SK-N-SH (cell line): ENCODE results near the gene ARHGAP26.

ENCODE experiments used
- CHD2 ChIP-seq: fragments of 150-350 bp; IDR thresholded peaks from 2 replicates; pipeline ENCODE4 v1.6.1; 2018; ENCODE audit warnings: low read length; ENCODE audit not compliant: partially characterized antibody
- CTCF ChIP-seq: fragments of 200-600 bp; sonication (generic); IDR thresholded peaks from 2 replicates; pipeline ENCODE4 v1.6.1; 2017; ENCODE audit warnings: antibody characterized with exemption, mild to moderate bottlenecking, moderate library complexity
- EP300 ChIP-seq, 2 experiments: IDR thresholded peaks; 2 replicates each; pipeline versions ENCODE4 v1.4.0 to v1.6.1; 2012; ENCODE audit warnings: borderline replicate concordance in 1 of 2, low read depth in 1 of 2, low read length in 1 of 2
- GABPA ChIP-seq: IDR thresholded peaks from 2 replicates; pipeline ENCODE4 v1.4.0; 2012; ENCODE audit warnings: low read depth, mild to moderate bottlenecking
- MAX ChIP-seq: IDR thresholded peaks from 2 replicates; pipeline ENCODE4 v1.4.0; 2012; ENCODE audit warnings: low read depth
- RCOR1 ChIP-seq: fragments of 150-350 bp; IDR thresholded peaks from 2 replicates; pipeline ENCODE4 v1.6.1; 2017; ENCODE audit warnings: antibody characterized with exemption, low read length
- SIN3A ChIP-seq: IDR thresholded peaks from 2 replicates; pipeline ENCODE4 v1.6.1; 2012; ENCODE audit warnings: low read depth, mild to moderate bottlenecking, low read length, moderate library complexity, borderline replicate concordance
- SMC3 ChIP-seq: IDR thresholded peaks from 2 replicates; pipeline ENCODE4 v1.6.1; 2012; ENCODE audit warnings: low read depth, low read length, improper control_type of control experiment
- TEAD4 ChIP-seq: IDR thresholded peaks from 2 replicates; pipeline ENCODE4 v1.4.0; 2012; ENCODE audit warnings: mild to moderate bottlenecking, borderline replicate concordance; ENCODE audit not compliant: insufficient read depth
- USF2 ChIP-seq: fragments of 150-350 bp; IDR thresholded peaks from 2 replicates; pipeline ENCODE4 v1.6.1; 2017; ENCODE audit warnings: antibody characterized with exemption, low read length, low read depth, borderline replicate concordance
- ZBTB33 ChIP-seq: IDR thresholded peaks from 2 replicates; pipeline ENCODE4 v1.4.0; 2012; ENCODE audit warnings: low read depth, borderline replicate concordance

- TF ChIP-seq RCOR1 (no peak), CHD2 (no peak), CTCF (no peak), SIN3A (no peak), USF2 (no peak), GABPA (no peak), TEAD4 (no peak), MAX (no peak), EP300 (IDR thresholded peaks at IDR 0.05; ENCODE audit: borderline replicate concordance in 1 of 2, low read depth in 1 of 2, low read length in 1 of 2) (no peak), ZBTB33 (no peak), SMC3 (no peak)
Measured at GRCh38 chr5:142813220-142813619, 43.0 kb downstream of the ARHGAP26 start.
